Frontal cortex (tissue), 4 donors: ENCODE measurements around the gene CUTA. TPM values are rescaled to one million over a fixed set of nuclear protein-coding genes. Genes with fewer than 3 reads are reported as not detected.
"Not testable (repeated sequence)": the region's sequence is repeated elsewhere in the genome, so short reads cannot be mapped to it uniquely, and the experiment has no call there.

Experiments used
- DNase-seq, 2 donors: peaks; one replicate each; pipeline ENCODE4 v3.0.0; 2012; ENCODE audit warnings: low spot score in 2 of 2
- FAIRE-seq: peaks from 2 replicates; lab custom pipeline; 2012; peaks lifted over from hg19 to GRCh38; lab: Jason Lieb, UNC
- small RNA-seq: library from RNA; depleted of rRNA; stranded (forward); fragments of <200 nt; gene quantifications from one replicate; pipeline ENCODE3, GENCODE V24; 2014
- total RNA-seq: library from RNA; depleted of rRNA; stranded (reverse); fragments of >200 nt; gene quantifications from one replicate; pipeline ENCODE4 v1.2.3, GENCODE V29; 2014
- donor health status: control.
- donor health status: control.
- donor health status: control.

Gene CUTA
- total RNA-seq, 1 donor from 2014 or later: 84.8 TPM

GRCh38 chr6:33379184-33379583, 38.7 kb downstream of the CUTA start:
- not testable (repeated sequence) for DNase-seq, FAIRE-seq

GRCh38 chr6:33377171-33377570, 40.7 kb downstream of the CUTA start:
- FAIRE-seq (no peak), DNase-seq (no peak)

- DNase-seq: no peak
- no peak for FAIRE-seq
Measured at GRCh38 chr6:33375143-33375671, 42.7 kb downstream of the CUTA start.

GRCh38 chr6:33373960-33374910, 43.7 kb downstream of the CUTA start:
- no peak for FAIRE-seq
- no peak for DNase-seq

- no peak for FAIRE-seq
- no peak for DNase-seq
Measured at GRCh38 chr6:33372526-33373123, 45.3 kb downstream of the CUTA start.

- DNase-seq, FAIRE-seq: not testable (repeated sequence)
Measured at GRCh38 chr6:33371901-33372300, 46.0 kb downstream of the CUTA start.

- DNase-seq, FAIRE-seq: not testable (repeated sequence)
Measured at GRCh38 chr6:33367715-33368025, 50.2 kb downstream of the CUTA start.

- DNase-seq (no peak), FAIRE-seq (no peak)
Measured at GRCh38 chr6:33367009-33367714, 50.7 kb downstream of the CUTA start.

Small RNAs within 50 kb of the gene (small RNA-seq; reads per million reads assigned to genes)
- not detected for gene RPL35AP4
- not detected for gene ZBTB9

Other genes with a start within 250 kb of the CUTA start
- gene COL11A2, start 225.6 kb downstream of the CUTA start, total RNA-seq: 1.2 TPM
- 23.2 TPM for gene RXRB, start 217.4 kb downstream of the CUTA start, total RNA-seq
- 36.3 TPM for gene SLC39A7, start 217.2 kb downstream of the CUTA start, total RNA-seq
- 3.3 TPM for gene HSD17B8, start 213.5 kb downstream of the CUTA start, total RNA-seq
- gene RING1, start 209.6 kb downstream of the CUTA start, total RNA-seq: 24.5 TPM
- gene VPS52, start 146.2 kb downstream of the CUTA start, total RNA-seq: 24.9 TPM
- 4,003 TPM for gene RPS18, start 146.0 kb downstream of the CUTA start, total RNA-seq
- 9.0 TPM for gene B3GALT4, start 141.0 kb downstream of the CUTA start, total RNA-seq
- gene WDR46, start 128.9 kb downstream of the CUTA start, total RNA-seq: 42.4 TPM
- 31.0 TPM for gene PFDN6, start 128.5 kb downstream of the CUTA start, total RNA-seq
- gene RGL2, start 119.2 kb downstream of the CUTA start, total RNA-seq: 16.3 TPM
- gene TAPBP, start 104.0 kb downstream of the CUTA start, total RNA-seq: 10.2 TPM
- gene ZBTB22, start 100.4 kb downstream of the CUTA start, total RNA-seq: 27.3 TPM
- 22.8 TPM for gene DAXX, start 95.1 kb downstream of the CUTA start, total RNA-seq
- 4.1 TPM for gene KIFC1, start 26.3 kb downstream of the CUTA start, total RNA-seq
- 16.3 TPM for gene PHF1, start 7.1 kb downstream of the CUTA start, total RNA-seq
- 35.1 TPM for gene SYNGAP1, start 2.0 kb upstream of the CUTA start, total RNA-seq
- 9.0 TPM for gene ZBTB9, start 36.5 kb upstream of the CUTA start, total RNA-seq
- gene BAK1, start 162.2 kb upstream of the CUTA start, total RNA-seq: 2.9 TPM
- gene ITPR3, start 203.2 kb upstream of the CUTA start, total RNA-seq: 1.2 TPM